Ramos (cell line): Measurements from ENCODE around the gene GNAO1.

Experiments
- in situ Hi-C: fragments of 300-500 bp; cut with MboI; formaldehyde crosslinking; loops from one replicate; pipeline ENCODE4 v1.14.3; 2022; ENCODE audit warnings: low sequenced_read_pairs; ENCODE audit not compliant: unreplicated experiment

Gene GNAO1

GRCh38 chr16:56340864-56341365 lies 149.6 kb downstream of the GNAO1 start:
- in situ Hi-C loops: no loop called here

GRCh38 chr16:56341656-56342399 lies 150.5 kb downstream of the GNAO1 start:
- in situ Hi-C loops: no loop called here

GRCh38 chr16:56343661-56344517 lies 152.6 kb downstream of the GNAO1 start:
- in situ Hi-C loops: no loop called here

GRCh38 chr16:56344518-56345405 lies 153.5 kb downstream of the GNAO1 start:
- in situ Hi-C loops: no loop called here

- in situ Hi-C loops: no loop called here
These were observed 154.2 kb downstream of the GNAO1 start for GRCh38 chr16:56345406-56346050.

GRCh38 chr16:56346131-56346890 lies 155.0 kb downstream of the GNAO1 start:
- in situ Hi-C loops: no loop called here

GRCh38 chr16:56347166-56347565 lies 155.9 kb downstream of the GNAO1 start:
- in situ Hi-C loops: no loop called here

- in situ Hi-C loops: no loop called here
These were observed 156.4 kb downstream of the GNAO1 start for GRCh38 chr16:56347670-56348069.

GRCh38 chr16:56348168-56349085 lies 157.1 kb downstream of the GNAO1 start:
- in situ Hi-C loops: no loop called here

GRCh38 chr16:56349086-56349415 lies 157.8 kb downstream of the GNAO1 start:
- in situ Hi-C loops: no loop called here

GRCh38 chr16:56349711-56350161 lies 158.4 kb downstream of the GNAO1 start:
- in situ Hi-C loops: no loop called here

- in situ Hi-C loops: no loop called here
These were observed 159.5 kb downstream of the GNAO1 start for GRCh38 chr16:56350491-56351405.

GRCh38 chr16:56351481-56351880 lies 160.2 kb downstream of the GNAO1 start:
- in situ Hi-C loops: no loop called here

- in situ Hi-C loops: no loop called here
These were observed 161.2 kb downstream of the GNAO1 start for GRCh38 chr16:56352351-56353053.

- in situ Hi-C loops: no loop called here
These were observed 162.0 kb downstream of the GNAO1 start for GRCh38 chr16:56353054-56353921.

GRCh38 chr16:56354016-56354415 lies 162.7 kb downstream of the GNAO1 start:
- in situ Hi-C loops: no loop called here
